Forelimb muscle (tissue), 1 donor: ENCODE measurements around the gene BUD23. TPM values are rescaled to one million over a fixed set of nuclear protein-coding genes. Genes with fewer than 3 reads are reported as not detected.

Source experiments
- DNase-seq: peaks from one replicate; pipeline ENCODE4 v3.0.0-alpha.2; 2013; ENCODE audit warnings: low read depth
- polyA plus RNA-seq: library from polyadenylated mRNA; unstranded; fragments of 120-200 nt; gene quantifications from one replicate; pipeline ENCODE4 v1.2.1, GENCODE V29; 2013; ENCODE audit not compliant: insufficient read length

The BUD23 gene
- polyA plus RNA-seq, 1 donor, result 83.7 TPM

- DNase-seq, result no peak
These were observed 58.2 kb downstream of the BUD23 start for GRCh38 chr7:73741600-73741999.

GRCh38 chr7:73742338-73742752 is 58.9 kb downstream of the BUD23 start:
- no peak for DNase-seq

GRCh38 chr7:73742753-73743641 is 59.6 kb downstream of the BUD23 start:
- no peak for DNase-seq

GRCh38 chr7:73746378-73746777 is 63.0 kb downstream of the BUD23 start:
- no peak for DNase-seq

Other genes starting within 250 kb of the BUD23 start
- 18.6 TPM for gene FZD9, start 249.8 kb upstream of the BUD23 start, polyA plus RNA-seq
- gene BAZ1B, start 161.3 kb upstream of the BUD23 start, polyA plus RNA-seq, result 45.5 TPM
- 38.4 TPM for gene BCL7B, start 125.9 kb upstream of the BUD23 start, polyA plus RNA-seq
- 23.5 TPM for gene TBL2, start 105.0 kb upstream of the BUD23 start, polyA plus RNA-seq
- 0.10 TPM for gene MLXIPL, start 59.1 kb upstream of the BUD23 start, polyA plus RNA-seq
- 2.8 TPM for gene VPS37D, start 15.8 kb upstream of the BUD23 start, polyA plus RNA-seq
- 6.3 TPM for gene DNAJC30, start 144 bp upstream of the BUD23 start, polyA plus RNA-seq
- gene STX1A, start 36.1 kb downstream of the BUD23 start, polyA plus RNA-seq, result 13.5 TPM
- 10.7 TPM for gene ABHD11, start 55.2 kb downstream of the BUD23 start, polyA plus RNA-seq
- gene CLDN3, start 86.7 kb downstream of the BUD23 start, polyA plus RNA-seq, result 0.14 TPM
- gene CLDN4, start 147.4 kb downstream of the BUD23 start, polyA plus RNA-seq, result 0.49 TPM
- 1.9 TPM for gene METTL27, start 158.9 kb downstream of the BUD23 start, polyA plus RNA-seq
- not detected for gene TMEM270, start 177.6 kb downstream of the BUD23 start, polyA plus RNA-seq